ENCODE measurements around the gene PLEKHG1. TPM values are rescaled to one million over a fixed set of nuclear protein-coding genes. Genes with fewer than 3 reads are reported as not detected.

Gene PLEKHG1
- total and polyA plus RNA-seq, 4 donors, result 3.0 to 11.9 (median 5.2) TPM

DNA sequence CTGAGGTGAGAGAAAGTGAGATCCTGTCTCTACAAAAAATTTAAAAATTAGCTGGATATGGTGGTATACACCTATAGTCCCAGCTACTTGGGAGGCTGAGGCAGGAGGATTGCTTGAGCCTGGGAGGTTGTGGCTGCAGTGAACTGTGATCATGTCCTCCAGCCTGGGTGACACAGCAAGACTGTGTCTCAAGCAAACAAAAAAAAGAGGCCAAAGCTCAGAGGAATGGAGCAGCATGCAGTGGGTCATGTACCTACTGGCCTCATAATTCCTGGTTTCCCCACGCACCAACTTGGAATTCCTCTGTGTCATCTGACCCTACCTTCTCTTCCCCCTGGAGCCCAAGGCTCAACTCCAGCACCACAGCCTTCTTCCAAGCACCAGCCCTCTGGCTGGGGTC, 15.1 kb upstream of the PLEKHG1 start (continued):
- TF ChIP-seq, protein P1, sequence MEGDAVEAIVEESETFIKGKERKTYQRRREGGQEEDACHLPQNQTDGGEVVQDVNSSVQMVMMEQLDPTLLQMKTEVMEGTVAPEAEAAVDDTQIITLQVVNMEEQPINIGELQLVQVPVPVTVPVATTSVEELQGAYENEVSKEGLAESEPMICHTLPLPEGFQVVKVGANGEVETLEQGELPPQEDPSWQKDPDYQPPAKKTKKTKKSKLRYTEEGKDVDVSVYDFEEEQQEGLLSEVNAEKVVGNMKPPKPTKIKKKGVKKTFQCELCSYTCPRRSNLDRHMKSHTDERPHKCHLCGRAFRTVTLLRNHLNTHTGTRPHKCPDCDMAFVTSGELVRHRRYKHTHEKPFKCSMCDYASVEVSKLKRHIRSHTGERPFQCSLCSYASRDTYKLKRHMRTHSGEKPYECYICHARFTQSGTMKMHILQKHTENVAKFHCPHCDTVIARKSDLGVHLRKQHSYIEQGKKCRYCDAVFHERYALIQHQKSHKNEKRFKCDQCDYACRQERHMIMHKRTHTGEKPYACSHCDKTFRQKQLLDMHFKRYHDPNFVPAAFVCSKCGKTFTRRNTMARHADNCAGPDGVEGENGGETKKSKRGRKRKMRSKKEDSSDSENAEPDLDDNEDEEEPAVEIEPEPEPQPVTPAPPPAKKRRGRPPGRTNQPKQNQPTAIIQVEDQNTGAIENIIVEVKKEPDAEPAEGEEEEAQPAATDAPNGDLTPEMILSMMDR (IDR thresholded peaks at IDR 0.05; ENCODE audit: low read depth, low read length, missing input control), result no peak

- H3K27me3 ChIP-seq (ENCODE audit: control insufficient read depth in 4 of 4, insufficient read depth in 4 of 4, low read length in 3 of 4), result no peaks in the 10 kb centered on the region
- no peaks in the 10 kb centered on the region for H3K9me3 ChIP-seq (ENCODE audit: control insufficient read depth in 4 of 4, low read length in 3 of 4)
- H3K9ac ChIP-seq (ENCODE audit: low read depth in 1 of 2, low read length in 2 of 2), result no peak overlapping the region
- no peak overlapping the region for H3K4me3 ChIP-seq (ENCODE audit: low read depth in 1 of 3, low read length in 3 of 3)
- no peak for DNase-seq (ENCODE audit: low spot score)
- no peaks in the 10 kb centered on the region for H3K4me1 ChIP-seq (ENCODE audit: control insufficient read depth in 4 of 4, insufficient read depth in 4 of 4, low read length in 3 of 4)
- no peak overlapping the region for H3K27ac ChIP-seq (ENCODE audit: low read depth in 1 of 2, low read length in 2 of 2)
- no peak for TF ChIP-seq HNF4A (conservative IDR thresholded peaks at IDR 0.05)
- TF ChIP-seq GABPA (IDR thresholded peaks at IDR 0.05 in 1 of 2, conservative IDR thresholded peaks at IDR 0.05 in 1 of 2), result no peak
- TF ChIP-seq FOXA1 (IDR thresholded peaks at IDR 0.05), result no peak
- TF ChIP-seq SP1 (IDR thresholded peaks at IDR 0.05), result no peak
- no peak for TF ChIP-seq JUND (IDR thresholded peaks at IDR 0.05)
- TF ChIP-seq RXRA (IDR thresholded peaks at IDR 0.05), result no peak
- no peak for TF ChIP-seq HNF4G (IDR thresholded peaks at IDR 0.05)
- no peak for TF ChIP-seq ZBTB33 (IDR thresholded peaks at IDR 0.05)
- TF ChIP-seq EGR1 (IDR thresholded peaks at IDR 0.05; ENCODE audit: low read depth in 2 of 2), result no peak
- TF ChIP-seq, protein P1 (IDR thresholded peaks at IDR 0.05; ENCODE audit: low read depth, low read length, missing input control), result no peak
- TF ChIP-seq FOXA2 (IDR thresholded peaks at IDR 0.05), result no peak
- no peak for TF ChIP-seq RAD21 (IDR thresholded peaks at IDR 0.05)
- no peak for TF ChIP-seq YY1 (IDR thresholded peaks at IDR 0.05)
- TF ChIP-seq, protein P2, sequence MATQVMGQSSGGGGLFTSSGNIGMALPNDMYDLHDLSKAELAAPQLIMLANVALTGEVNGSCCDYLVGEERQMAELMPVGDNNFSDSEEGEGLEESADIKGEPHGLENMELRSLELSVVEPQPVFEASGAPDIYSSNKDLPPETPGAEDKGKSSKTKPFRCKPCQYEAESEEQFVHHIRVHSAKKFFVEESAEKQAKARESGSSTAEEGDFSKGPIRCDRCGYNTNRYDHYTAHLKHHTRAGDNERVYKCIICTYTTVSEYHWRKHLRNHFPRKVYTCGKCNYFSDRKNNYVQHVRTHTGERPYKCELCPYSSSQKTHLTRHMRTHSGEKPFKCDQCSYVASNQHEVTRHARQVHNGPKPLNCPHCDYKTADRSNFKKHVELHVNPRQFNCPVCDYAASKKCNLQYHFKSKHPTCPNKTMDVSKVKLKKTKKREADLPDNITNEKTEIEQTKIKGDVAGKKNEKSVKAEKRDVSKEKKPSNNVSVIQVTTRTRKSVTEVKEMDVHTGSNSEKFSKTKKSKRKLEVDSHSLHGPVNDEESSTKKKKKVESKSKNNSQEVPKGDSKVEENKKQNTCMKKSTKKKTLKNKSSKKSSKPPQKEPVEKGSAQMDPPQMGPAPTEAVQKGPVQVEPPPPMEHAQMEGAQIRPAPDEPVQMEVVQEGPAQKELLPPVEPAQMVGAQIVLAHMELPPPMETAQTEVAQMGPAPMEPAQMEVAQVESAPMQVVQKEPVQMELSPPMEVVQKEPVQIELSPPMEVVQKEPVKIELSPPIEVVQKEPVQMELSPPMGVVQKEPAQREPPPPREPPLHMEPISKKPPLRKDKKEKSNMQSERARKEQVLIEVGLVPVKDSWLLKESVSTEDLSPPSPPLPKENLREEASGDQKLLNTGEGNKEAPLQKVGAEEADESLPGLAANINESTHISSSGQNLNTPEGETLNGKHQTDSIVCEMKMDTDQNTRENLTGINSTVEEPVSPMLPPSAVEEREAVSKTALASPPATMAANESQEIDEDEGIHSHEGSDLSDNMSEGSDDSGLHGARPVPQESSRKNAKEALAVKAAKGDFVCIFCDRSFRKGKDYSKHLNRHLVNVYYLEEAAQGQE (IDR thresholded peaks at IDR 0.05), result no peak
- no peak for TF ChIP-seq TAF1 (conservative IDR thresholded peaks at IDR 0.05)
- TF ChIP-seq, protein P3, sequence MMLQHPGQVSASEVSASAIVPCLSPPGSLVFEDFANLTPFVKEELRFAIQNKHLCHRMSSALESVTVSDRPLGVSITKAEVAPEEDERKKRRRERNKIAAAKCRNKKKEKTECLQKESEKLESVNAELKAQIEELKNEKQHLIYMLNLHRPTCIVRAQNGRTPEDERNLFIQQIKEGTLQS (IDR thresholded peaks at IDR 0.05), result no peak
- TF ChIP-seq NR2F2 (IDR thresholded peaks at IDR 0.05), result no peak
- no peak for TF ChIP-seq MAX (IDR thresholded peaks at IDR 0.05)
- H3K36me3 ChIP-seq (ENCODE audit: control insufficient read depth in 4 of 4, insufficient read depth in 3 of 4, low read depth in 1 of 4, low read length in 3 of 4), result no peaks in the 10 kb centered on the region
- 90% methylated on average over 12 of the region's 12 CpGs for WGBS
Observed at GRCh38 chr6:150586850-150587359, 12.8 kb upstream of the PLEKHG1 start.

All from liver (tissue), 9 donors.